ENCODE data around the gene MAPK7.

DNA sequence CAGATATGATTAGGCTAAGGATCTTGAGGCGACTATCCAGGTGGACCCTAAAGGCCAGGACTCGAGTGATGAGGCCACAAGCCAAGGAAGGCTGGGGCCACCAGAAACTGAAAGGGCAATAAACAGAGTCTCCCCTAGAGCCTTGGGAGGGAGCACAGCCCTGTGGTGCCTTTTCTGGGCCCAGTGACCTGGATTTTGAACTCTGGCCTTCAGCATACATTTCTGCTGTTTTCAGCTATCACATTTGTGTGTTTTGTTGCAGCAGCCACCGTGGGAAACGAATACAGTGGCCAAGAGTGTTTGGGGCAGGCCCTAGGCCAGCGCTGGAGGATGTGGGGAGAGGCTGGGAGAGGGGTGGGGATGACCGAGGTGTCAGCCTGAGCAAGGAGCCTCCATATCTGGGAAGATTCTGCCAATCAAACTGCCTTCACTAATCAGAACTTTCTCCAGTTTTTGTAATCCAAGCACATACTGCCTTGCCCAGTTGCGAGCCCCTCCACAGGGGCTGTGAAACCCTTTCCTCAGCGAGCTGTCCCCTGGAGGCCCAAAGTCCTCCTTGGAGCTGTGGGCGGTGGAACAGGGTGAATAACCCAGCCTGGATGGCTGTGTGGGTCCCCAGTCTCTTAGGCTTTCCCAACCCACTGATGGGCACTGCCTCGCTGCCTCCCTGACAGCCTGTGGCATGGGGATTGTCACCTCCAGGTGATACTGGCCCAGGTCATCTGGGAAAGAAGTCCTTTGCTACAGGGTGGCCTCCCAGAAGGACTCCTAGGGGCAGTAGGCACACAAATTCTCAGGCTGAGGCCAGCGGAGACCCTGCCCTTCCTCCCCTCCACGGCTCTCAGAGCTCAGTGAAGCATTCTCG lies 32.6 kb upstream of the MAPK7 start:
- TF ChIP-seq, protein P1, sequence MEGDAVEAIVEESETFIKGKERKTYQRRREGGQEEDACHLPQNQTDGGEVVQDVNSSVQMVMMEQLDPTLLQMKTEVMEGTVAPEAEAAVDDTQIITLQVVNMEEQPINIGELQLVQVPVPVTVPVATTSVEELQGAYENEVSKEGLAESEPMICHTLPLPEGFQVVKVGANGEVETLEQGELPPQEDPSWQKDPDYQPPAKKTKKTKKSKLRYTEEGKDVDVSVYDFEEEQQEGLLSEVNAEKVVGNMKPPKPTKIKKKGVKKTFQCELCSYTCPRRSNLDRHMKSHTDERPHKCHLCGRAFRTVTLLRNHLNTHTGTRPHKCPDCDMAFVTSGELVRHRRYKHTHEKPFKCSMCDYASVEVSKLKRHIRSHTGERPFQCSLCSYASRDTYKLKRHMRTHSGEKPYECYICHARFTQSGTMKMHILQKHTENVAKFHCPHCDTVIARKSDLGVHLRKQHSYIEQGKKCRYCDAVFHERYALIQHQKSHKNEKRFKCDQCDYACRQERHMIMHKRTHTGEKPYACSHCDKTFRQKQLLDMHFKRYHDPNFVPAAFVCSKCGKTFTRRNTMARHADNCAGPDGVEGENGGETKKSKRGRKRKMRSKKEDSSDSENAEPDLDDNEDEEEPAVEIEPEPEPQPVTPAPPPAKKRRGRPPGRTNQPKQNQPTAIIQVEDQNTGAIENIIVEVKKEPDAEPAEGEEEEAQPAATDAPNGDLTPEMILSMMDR (conservative IDR thresholded peaks at IDR 0.05 in 1 of 2, IDR thresholded peaks at IDR 0.05 in 1 of 2; ENCODE audit: extremely low read depth in 1 of 2, insufficient read depth in 1 of 2, low read depth in 1 of 2, low read length in 2 of 2): no peak
- TF ChIP-seq EZH2 (IDR thresholded peaks at IDR 0.05; ENCODE audit: borderline replicate concordance, low read length): no peak
